Measurements from ENCODE around the gene CFAP141.

The CFAP141 gene

DNA sequence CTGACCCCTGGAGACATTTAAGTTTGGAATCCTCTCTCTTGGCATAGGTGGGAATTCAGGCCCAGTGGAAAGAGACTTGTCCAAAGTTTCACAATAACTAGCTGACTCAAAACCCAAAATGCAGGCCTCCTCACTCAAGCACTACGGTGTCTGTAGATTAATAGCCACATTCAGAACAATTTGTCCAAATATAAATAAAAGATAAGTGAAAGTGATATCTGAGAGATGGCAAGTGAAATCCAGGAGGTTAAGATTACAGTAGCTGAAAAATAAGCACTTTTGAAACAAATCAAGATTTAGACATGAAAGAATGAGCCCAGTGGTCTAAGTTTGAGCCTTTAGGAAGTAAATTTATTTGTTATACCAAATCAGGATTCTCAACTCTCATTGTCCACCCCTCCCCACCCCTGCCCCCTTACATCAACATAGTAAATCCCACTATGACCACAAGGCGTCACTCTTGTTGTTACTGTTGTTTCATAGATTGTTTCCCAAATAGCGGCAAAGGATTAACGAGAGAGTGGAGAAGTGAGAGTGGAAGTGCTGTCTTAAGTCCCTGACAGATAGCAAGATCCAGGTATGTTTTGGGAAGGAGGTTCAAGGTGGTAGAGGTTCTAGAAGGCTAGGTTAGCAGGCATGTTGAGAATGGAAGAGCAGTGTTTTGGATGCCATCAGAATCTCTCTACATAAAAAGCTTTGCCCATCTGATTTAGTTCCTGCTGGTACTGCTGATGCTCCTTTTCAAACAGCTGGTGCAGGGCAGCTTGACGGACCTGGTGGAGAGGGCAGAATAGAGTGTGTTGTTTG is 7.2 kb downstream of the CFAP141 start:
- Histone ChIP-seq H3K9me3 (ENCODE audit: severe bottlenecking) (no peaks in the 10 kb centered on the region), H3K36me3 (ENCODE audit: low read depth) (no peaks in the 10 kb centered on the region), H3K27me3 (ENCODE audit: insufficient read depth, poor library complexity, severe bottlenecking) (no peaks in the 10 kb centered on the region), H3K27ac (ENCODE audit: poor library complexity, severe bottlenecking) (peak overlapping the region; percentile 9), H3K4me1 (ENCODE audit: insufficient read depth, poor library complexity, severe bottlenecking) (peaks cover 5% of the 10 kb centered on the region), H3K4me3 (ENCODE audit: severe bottlenecking) (no peak overlapping the region)
- TF ChIP-seq, protein P1, sequence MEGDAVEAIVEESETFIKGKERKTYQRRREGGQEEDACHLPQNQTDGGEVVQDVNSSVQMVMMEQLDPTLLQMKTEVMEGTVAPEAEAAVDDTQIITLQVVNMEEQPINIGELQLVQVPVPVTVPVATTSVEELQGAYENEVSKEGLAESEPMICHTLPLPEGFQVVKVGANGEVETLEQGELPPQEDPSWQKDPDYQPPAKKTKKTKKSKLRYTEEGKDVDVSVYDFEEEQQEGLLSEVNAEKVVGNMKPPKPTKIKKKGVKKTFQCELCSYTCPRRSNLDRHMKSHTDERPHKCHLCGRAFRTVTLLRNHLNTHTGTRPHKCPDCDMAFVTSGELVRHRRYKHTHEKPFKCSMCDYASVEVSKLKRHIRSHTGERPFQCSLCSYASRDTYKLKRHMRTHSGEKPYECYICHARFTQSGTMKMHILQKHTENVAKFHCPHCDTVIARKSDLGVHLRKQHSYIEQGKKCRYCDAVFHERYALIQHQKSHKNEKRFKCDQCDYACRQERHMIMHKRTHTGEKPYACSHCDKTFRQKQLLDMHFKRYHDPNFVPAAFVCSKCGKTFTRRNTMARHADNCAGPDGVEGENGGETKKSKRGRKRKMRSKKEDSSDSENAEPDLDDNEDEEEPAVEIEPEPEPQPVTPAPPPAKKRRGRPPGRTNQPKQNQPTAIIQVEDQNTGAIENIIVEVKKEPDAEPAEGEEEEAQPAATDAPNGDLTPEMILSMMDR (IDR thresholded peaks at IDR 0.05; ENCODE audit: poor library complexity, severe bottlenecking), result peak; percentile 82
- DNase-seq (ENCODE audit: low spot score) (no peak), ATAC-seq (ENCODE audit: low read depth) (0 out of 3 replicates have a peak, but pooled peaks have one; percentile 32)

DNA sequence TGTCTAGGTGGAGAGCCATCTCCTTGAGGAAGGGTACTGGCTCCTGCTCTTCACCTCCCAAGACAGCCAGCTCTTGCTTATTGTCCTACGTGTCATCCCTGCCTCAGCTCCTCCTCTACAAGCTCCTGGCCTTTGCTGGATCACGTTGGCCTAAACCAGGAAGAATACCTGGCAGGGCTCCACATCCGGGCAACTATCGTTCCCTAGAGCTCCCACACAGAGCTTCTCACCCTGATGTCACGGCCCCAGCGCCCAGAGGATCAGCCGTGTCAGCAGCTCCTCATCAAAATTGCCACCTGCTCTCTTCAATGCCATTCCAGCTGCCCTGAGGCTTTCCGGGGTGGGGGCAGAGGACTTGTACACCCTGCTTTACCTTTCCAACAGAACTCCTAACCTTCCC is 12.3 kb downstream of the CFAP141 start:
- Histone ChIP-seq H3K4me3 (ENCODE audit: severe bottlenecking) (no peak overlapping the region), H3K27me3 (ENCODE audit: insufficient read depth, poor library complexity, severe bottlenecking) (no peaks in the 10 kb centered on the region), H3K36me3 (ENCODE audit: low read depth) (no peaks in the 10 kb centered on the region), H3K9me3 (ENCODE audit: severe bottlenecking) (no peaks in the 10 kb centered on the region), H3K4me1 (ENCODE audit: insufficient read depth, poor library complexity, severe bottlenecking) (peaks cover 11% of the 10 kb centered on the region), H3K27ac (ENCODE audit: poor library complexity, severe bottlenecking) (no peak overlapping the region)
- TF ChIP-seq, protein P1 (IDR thresholded peaks at IDR 0.05; ENCODE audit: poor library complexity, severe bottlenecking), result no peak
- ATAC-seq (ENCODE audit: low read depth) (0 out of 3 replicates have a peak, but pooled peaks have one; percentile 8), DNase-seq (ENCODE audit: low spot score) (peak; percentile 61)

DNA sequence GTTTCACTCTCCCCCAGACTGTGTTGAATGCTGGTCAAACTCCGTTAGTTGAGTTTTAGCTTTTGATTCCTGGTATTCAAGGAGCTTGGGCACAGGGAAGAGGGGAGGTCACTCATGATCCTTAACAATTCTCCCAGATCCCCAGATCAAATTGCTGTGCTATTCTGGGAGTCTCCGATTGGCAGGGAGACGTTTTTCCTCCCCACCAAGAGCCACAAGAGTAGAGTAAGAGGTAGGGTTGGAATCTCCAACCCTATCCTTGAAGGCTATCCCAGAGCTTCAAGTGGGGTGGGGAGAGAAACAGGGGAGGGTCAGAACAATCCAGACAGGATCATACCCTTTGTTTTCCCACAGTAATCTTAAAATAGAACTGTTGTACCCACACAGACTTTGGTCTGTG is 13.7 kb downstream of the CFAP141 start:
- Histone ChIP-seq H3K27me3 (ENCODE audit: insufficient read depth, poor library complexity, severe bottlenecking) (no peaks in the 10 kb centered on the region), H3K27ac (ENCODE audit: poor library complexity, severe bottlenecking) (no peak overlapping the region), H3K9me3 (ENCODE audit: severe bottlenecking) (no peaks in the 10 kb centered on the region), H3K4me1 (ENCODE audit: insufficient read depth, poor library complexity, severe bottlenecking) (peaks cover 10% of the 10 kb centered on the region), H3K4me3 (ENCODE audit: severe bottlenecking) (no peak overlapping the region), H3K36me3 (ENCODE audit: low read depth) (no peaks in the 10 kb centered on the region)
- TF ChIP-seq, protein P1 (IDR thresholded peaks at IDR 0.05; ENCODE audit: poor library complexity, severe bottlenecking), result no peak
- no peak for DNase-seq (ENCODE audit: low spot score)
- ATAC-seq (ENCODE audit: low read depth), result no peak

DNA sequence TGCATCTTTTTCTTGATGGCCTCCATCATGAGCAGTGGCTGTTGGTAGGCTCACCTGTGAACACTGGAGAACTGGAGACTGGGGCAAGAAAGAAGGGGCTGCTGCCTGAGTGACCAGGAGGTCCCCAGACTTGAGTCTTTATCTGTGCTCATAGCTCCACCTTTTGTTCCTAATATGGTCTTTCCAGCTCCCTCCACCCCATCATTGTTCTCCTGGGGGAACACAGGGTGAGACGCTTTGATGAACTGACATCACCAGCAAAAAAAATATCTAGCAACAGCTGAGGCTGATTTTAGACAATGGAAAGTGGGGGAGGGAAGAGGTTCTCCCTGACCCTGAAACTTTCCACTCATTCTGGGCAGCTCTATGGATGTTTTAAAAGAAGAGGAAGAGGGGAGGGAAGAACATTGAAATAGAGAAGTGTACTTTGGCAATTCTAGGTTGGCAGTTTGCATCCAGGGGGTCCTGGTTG is 14.1 kb downstream of the CFAP141 start, which contains the start of gene TPM3:
TPM3 (minus strand) TSS at position 111 of the 472 bp plus-strand sequence; CDS start at position 29, 82 bp downstream.
- Histone ChIP-seq H3K9me3 (ENCODE audit: severe bottlenecking) (no peaks in the 10 kb centered on the region), H3K4me1 (ENCODE audit: insufficient read depth, poor library complexity, severe bottlenecking) (peaks cover 7% of the 10 kb centered on the region), H3K27me3 (ENCODE audit: insufficient read depth, poor library complexity, severe bottlenecking) (no peaks in the 10 kb centered on the region), H3K27ac (ENCODE audit: poor library complexity, severe bottlenecking) (no peak within 1 kb of the TSS), H3K4me3 (ENCODE audit: severe bottlenecking) (no peak within 1 kb of the TSS), H3K36me3 (ENCODE audit: low read depth) (no peaks in the 10 kb centered on the region)
- TF ChIP-seq, protein P1 (IDR thresholded peaks at IDR 0.05; ENCODE audit: poor library complexity, severe bottlenecking), result no peak
- DNase-seq (ENCODE audit: low spot score) (no peak), ATAC-seq (ENCODE audit: low read depth) (no peak)

DNA sequence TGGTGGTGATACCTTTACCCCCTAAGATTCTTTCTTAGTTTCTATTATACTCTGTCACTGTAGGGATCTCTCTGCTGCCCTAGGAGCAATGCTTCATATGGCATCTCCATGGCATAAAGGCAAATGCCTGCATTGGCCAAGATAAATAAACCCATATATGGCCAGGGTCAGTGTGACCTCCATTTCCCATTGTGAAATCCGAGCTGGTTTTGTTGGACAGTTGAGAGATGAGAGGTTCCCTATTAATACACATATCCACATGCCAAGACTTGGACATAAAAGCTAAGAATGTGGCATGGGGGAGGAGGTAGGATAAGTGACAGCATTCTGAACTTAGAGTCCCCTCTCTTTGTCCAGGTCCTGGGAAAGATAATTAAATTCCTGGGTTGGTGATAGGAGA is 15.6 kb downstream of the CFAP141 start:
- Histone ChIP-seq H3K4me3 (ENCODE audit: severe bottlenecking) (no peak overlapping the region), H3K27me3 (ENCODE audit: insufficient read depth, poor library complexity, severe bottlenecking) (no peaks in the 10 kb centered on the region), H3K4me1 (ENCODE audit: insufficient read depth, poor library complexity, severe bottlenecking) (peaks cover 6% of the 10 kb centered on the region), H3K27ac (ENCODE audit: poor library complexity, severe bottlenecking) (no peak overlapping the region), H3K36me3 (ENCODE audit: low read depth) (no peaks in the 10 kb centered on the region), H3K9me3 (ENCODE audit: severe bottlenecking) (no peaks in the 10 kb centered on the region)
- peak; percentile 22; the same call in 2 of the 3 replicates for ATAC-seq (ENCODE audit: low read depth)
- no peak for DNase-seq (ENCODE audit: low spot score)
- TF ChIP-seq, protein P1 (IDR thresholded peaks at IDR 0.05; ENCODE audit: poor library complexity, severe bottlenecking), result no peak

All from RWPE2 (cell line).